Naive thymus-derived CD8-positive, alpha-beta T cell (primary cell): Measurements from ENCODE around the gene ITGAV. TPM values are rescaled to one million over a fixed set of nuclear protein-coding genes. Genes with fewer than 3 reads are reported as not detected.

Source experiments
- ATAC-seq, 2 donors: fragments of 150-1000 bp; cut with Tn5 transposase in 1 of 2; sonication (Bioruptor Pico), chemical (Tn5 transposase) in 1 of 2; 1 replicate in 1 of 2; 2 replicates in 1 of 2; pipeline ENCODE4 v1.10.0; 2021; ENCODE audit warnings: mild to moderate bottlenecking in 2 of 2, moderate library complexity in 2 of 2
- POLR2A ChIA-PET: fragments of 350-600 bp; sonication (Branson Sonifier 250); formaldehyde crosslinking; loops from one replicate; lab custom pipeline; 2021; ENCODE audit warnings: antibody characterized with exemption; lab: Charles Lee
- DNase-seq, 10 donors: peaks; one replicate each; pipeline versions ENCODE4 v3.0.0 to v3.0.0-alpha.2; 2020 to 2022
- H3K27ac Mint-ChIP-seq, 10 donors: one replicate each; pipeline ENCODE4 v1.8.0; 2020 to 2022; ENCODE audit warnings: mild to moderate bottlenecking in 10 of 10, mixed read lengths in 10 of 10, moderate library complexity in 4 of 10, inconsistent platforms in 1 of 10
- H3K27me3 Mint-ChIP-seq, 5 donors: one replicate each; pipeline ENCODE4 v1.8.0; 2021 to 2022; ENCODE audit warnings: mixed read lengths in 5 of 5
- H3K36me3 Mint-ChIP-seq, 3 donors: one replicate each; pipeline ENCODE4 v1.8.0; 2020 to 2022; ENCODE audit warnings: mixed read lengths in 3 of 3, mild to moderate bottlenecking in 2 of 3, inconsistent platforms in 1 of 3
- H3K4me1 Mint-ChIP-seq, 4 donors: one replicate each; pipeline ENCODE4 v1.8.0; 2021 to 2022; ENCODE audit warnings: mixed read lengths in 4 of 4
- H3K4me3 Mint-ChIP-seq, 10 donors: one replicate each; pipeline ENCODE4 v1.8.0; 2020 to 2022; ENCODE audit warnings: mild to moderate bottlenecking in 10 of 10, mixed read lengths in 10 of 10, moderate library complexity in 6 of 10, inconsistent platforms in 1 of 10
- H3K9me3 Mint-ChIP-seq, 9 donors: one replicate each; pipeline ENCODE4 v1.8.0; 2020 to 2022; ENCODE audit warnings: mixed read lengths in 9 of 9, mild to moderate bottlenecking in 3 of 9, inconsistent platforms in 1 of 9, moderate library complexity in 1 of 9
- polyA plus RNA-seq, 3 donors: library from polyadenylated mRNA; unstranded; fragments of 300-500 nt; fragmentation: Illumina TruSeq; gene quantifications; one replicate each; pipeline ENCODE4 v1.2.3, GENCODE V29; 2021
- total RNA-seq, 8 experiments: library from RNA in 2 of 8; stranded (reverse) in 2 of 8; gene quantifications; one replicate each; pipeline ENCODE4 v1.2.3 and lab custom pipeline; 2021 to 2026

Gene ITGAV
- 1 to 10 TPM; 5.0 to 8.1 TPM for total RNA-seq
- polyA plus RNA-seq: under 1 TPM; 0.25 to 0.66 (median 0.35) TPM
- 4.4 to 30.7 (median 25.0) reads per million in 6 experiments for total RNA-seq (lab: John Stamatoyannopoulos, UW)

GRCh38 chr2:186589612-186590349 is at the start of gene ITGAV:
TSS of gene ITGAV (plus strand) at chr2:186590056. CDS start at chr2:186590339, 283 bp downstream.
- Mint-ChIP-seq H3K4me1 (peaks cover 10 to 43% (median 28%) of the 10 kb centered on the region in 4 donors), H3K4me3 (peak within 1 kb of the TSS; percentile 78 to 98 (median 94)), H3K36me3 (no peaks in the 10 kb centered on the region), H3K9me3 (no peaks in the 10 kb centered on the region), H3K27ac (peak within 1 kb of the TSS; percentile 35 to 91 (median 86)), H3K27me3 (peaks cover 2 to 11% (median 4%) of the 10 kb centered on the region in 5 donors)
- DNase-seq (peak; percentile 57 to 89 (median 76)), ATAC-seq (peak; percentile 91 to 92)
- POLR2A ChIA-PET: interaction anchor here (0.6 to 1.9 kb wide), 6 partner anchors 10 to 108 kb away, joined by 3 to 19 read pairs (median 4); partner anchors contain the start of gene ZC3H15

DNA sequence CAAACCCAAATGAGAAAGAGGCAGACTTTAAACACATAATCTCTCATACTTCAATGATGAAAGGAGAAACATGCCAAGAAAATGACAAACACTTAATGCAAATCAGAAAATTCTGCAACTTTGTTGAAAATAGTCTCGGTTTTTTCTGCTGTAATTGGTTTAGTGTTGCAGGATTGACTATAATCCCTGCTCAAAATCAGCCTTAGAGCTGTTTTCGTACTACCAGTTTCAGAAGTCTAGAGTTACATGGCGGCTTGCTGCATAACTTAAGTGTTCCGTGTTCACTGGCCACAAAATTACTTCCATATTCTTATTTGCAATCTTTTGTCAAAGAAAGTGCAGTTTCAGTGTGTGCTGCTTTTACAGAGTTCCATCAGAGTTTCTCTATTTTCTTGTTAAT is 48.9 kb upstream of the ITGAV start:
- Mint-ChIP-seq H3K27ac (no peak overlapping the region), H3K4me1 (no peaks in the 10 kb centered on the region), H3K36me3 (no peaks in the 10 kb centered on the region), H3K9me3 (no peaks in the 10 kb centered on the region), H3K27me3 (peaks cover 0 to 15% (median 6%) of the 10 kb centered on the region in 5 donors), H3K4me3 (no peak overlapping the region)
- ATAC-seq: no peak
- POLR2A ChIA-PET: interaction anchor here (0.5 kb wide), 1 partner anchor 39 kb away, joined by 3 read pairs; no protein-coding TSS in a partner anchor
- no peak for DNase-seq

DNA sequence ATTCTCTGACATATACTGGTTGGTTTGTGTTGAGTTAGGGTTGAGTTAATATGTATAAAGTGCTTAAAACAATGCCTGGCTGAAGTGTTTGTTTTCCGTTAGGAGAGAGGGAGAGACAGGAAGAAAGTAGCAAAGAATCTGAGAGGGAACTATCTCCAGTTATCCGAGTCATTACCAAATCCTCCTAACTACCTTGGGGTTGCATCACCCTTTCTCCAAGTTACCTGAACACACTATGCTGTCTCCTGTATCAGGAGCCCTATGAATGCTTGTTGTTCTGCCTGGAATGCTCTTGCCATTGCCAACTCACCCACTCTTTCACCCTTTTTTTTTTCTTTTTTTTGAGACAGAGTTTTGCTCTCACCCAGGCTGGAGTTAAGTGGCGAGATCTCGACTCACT is 47.9 kb upstream of the ITGAV start:
- H3K4me3 Mint-ChIP-seq: no peak overlapping the region
- no peak overlapping the region for H3K27ac Mint-ChIP-seq
- no peaks in the 10 kb centered on the region for H3K9me3 Mint-ChIP-seq
- POLR2A ChIA-PET: no interaction called here
- H3K4me1 Mint-ChIP-seq: no peaks in the 10 kb centered on the region
- DNase-seq (no peak), ATAC-seq (no peak)
- H3K36me3 Mint-ChIP-seq: no peaks in the 10 kb centered on the region
- peaks cover 0 to 11% (median 6%) of the 10 kb centered on the region in 5 donors for H3K27me3 Mint-ChIP-seq

DNA sequence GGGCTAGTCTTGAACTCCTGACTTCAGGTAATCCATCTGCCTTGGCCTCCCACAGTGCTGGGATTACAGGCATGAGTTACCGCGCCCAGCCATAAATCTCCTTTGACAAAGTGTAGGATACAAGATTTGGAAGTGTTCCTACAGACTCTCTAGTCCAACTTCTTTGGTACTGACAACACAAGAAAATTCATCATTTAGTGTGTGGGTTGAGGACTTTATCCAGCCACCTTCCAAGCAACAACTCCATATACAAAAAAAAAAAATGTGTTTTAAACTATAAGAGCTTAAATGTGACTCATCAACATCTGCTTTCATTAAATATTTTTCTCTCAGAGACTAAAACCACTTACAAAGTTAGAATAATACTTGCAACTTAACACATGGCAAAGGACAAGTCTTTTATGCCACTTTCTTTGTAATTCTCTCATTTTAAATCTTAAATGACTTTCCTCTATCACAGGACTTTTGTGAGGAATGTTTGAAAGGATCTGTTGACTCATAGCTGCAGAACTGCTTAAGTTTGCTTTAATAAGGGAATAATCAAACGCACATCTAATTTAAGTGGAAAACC is 46.2 kb upstream of the ITGAV start:
- H3K27me3 Mint-ChIP-seq: peaks cover 0 to 11% (median 6%) of the 10 kb centered on the region in 5 donors
- no peak for ATAC-seq
- no peaks in the 10 kb centered on the region for H3K9me3 Mint-ChIP-seq
- H3K4me1 Mint-ChIP-seq: no peaks in the 10 kb centered on the region
- no peak overlapping the region for H3K27ac Mint-ChIP-seq
- H3K36me3 Mint-ChIP-seq: no peaks in the 10 kb centered on the region
- POLR2A ChIA-PET: no interaction called here
- DNase-seq: no peak
- H3K4me3 Mint-ChIP-seq: no peak overlapping the region

GRCh38 chr2:186544255-186544675 is 45.6 kb upstream of the ITGAV start:
- no peak for DNase-seq
- no peak for ATAC-seq
- H3K27me3 Mint-ChIP-seq: peaks cover 0 to 11% (median 6%) of the 10 kb centered on the region in 5 donors
- no peaks in the 10 kb centered on the region for H3K9me3 Mint-ChIP-seq
- H3K4me3 Mint-ChIP-seq: no peak overlapping the region
- H3K36me3 Mint-ChIP-seq: no peaks in the 10 kb centered on the region
- no peak overlapping the region for H3K27ac Mint-ChIP-seq
- H3K4me1 Mint-ChIP-seq: no peaks in the 10 kb centered on the region
- POLR2A ChIA-PET: no interaction called here

GRCh38 chr2:186546846-186547245 is 43.0 kb upstream of the ITGAV start:
- DNase-seq: no peak
- no peak for ATAC-seq
- Mint-ChIP-seq H3K9me3 (no peaks in the 10 kb centered on the region), H3K27me3 (peaks cover 0 to 15% (median 6%) of the 10 kb centered on the region in 5 donors), H3K36me3 (no peaks in the 10 kb centered on the region), H3K4me1 (no peaks in the 10 kb centered on the region), H3K4me3 (no peak overlapping the region), H3K27ac (no peak overlapping the region)
- POLR2A ChIA-PET: no interaction called here

- H3K27me3 Mint-ChIP-seq: peaks cover 0 to 7% (median 6%) of the 10 kb centered on the region in 5 donors
- no peaks in the 10 kb centered on the region for H3K36me3 Mint-ChIP-seq
- no peaks in the 10 kb centered on the region for H3K9me3 Mint-ChIP-seq
- ATAC-seq (no peak), DNase-seq (no peak)
- POLR2A ChIA-PET: no interaction called here
- H3K4me3 Mint-ChIP-seq: no peak overlapping the region
- H3K4me1 Mint-ChIP-seq: no peaks in the 10 kb centered on the region
- no peak overlapping the region for H3K27ac Mint-ChIP-seq
These were observed 38.4 kb upstream of the ITGAV start for GRCh38 chr2:186551323-186552050.

- Mint-ChIP-seq H3K4me3 (no peak overlapping the region), H3K9me3 (no peaks in the 10 kb centered on the region), H3K4me1 (no peaks in the 10 kb centered on the region), H3K27me3 (peaks cover 0 to 7% (median 6%) of the 10 kb centered on the region in 5 donors), H3K36me3 (no peaks in the 10 kb centered on the region), H3K27ac (no peak overlapping the region)
- POLR2A ChIA-PET: no interaction called here
- DNase-seq: no peak
- no peak for ATAC-seq
These were observed 35.4 kb upstream of the ITGAV start for GRCh38 chr2:186554429-186554828.

GRCh38 chr2:186554850-186555671 is 34.8 kb upstream of the ITGAV start:
- Mint-ChIP-seq H3K4me3 (no peak overlapping the region), H3K4me1 (no peaks in the 10 kb centered on the region), H3K27ac (no peak overlapping the region), H3K9me3 (no peaks in the 10 kb centered on the region), H3K36me3 (no peaks in the 10 kb centered on the region), H3K27me3 (peaks cover 0 to 7% (median 6%) of the 10 kb centered on the region in 5 donors)
- POLR2A ChIA-PET: no interaction called here
- no peak for DNase-seq
- no peak for ATAC-seq

DNA sequence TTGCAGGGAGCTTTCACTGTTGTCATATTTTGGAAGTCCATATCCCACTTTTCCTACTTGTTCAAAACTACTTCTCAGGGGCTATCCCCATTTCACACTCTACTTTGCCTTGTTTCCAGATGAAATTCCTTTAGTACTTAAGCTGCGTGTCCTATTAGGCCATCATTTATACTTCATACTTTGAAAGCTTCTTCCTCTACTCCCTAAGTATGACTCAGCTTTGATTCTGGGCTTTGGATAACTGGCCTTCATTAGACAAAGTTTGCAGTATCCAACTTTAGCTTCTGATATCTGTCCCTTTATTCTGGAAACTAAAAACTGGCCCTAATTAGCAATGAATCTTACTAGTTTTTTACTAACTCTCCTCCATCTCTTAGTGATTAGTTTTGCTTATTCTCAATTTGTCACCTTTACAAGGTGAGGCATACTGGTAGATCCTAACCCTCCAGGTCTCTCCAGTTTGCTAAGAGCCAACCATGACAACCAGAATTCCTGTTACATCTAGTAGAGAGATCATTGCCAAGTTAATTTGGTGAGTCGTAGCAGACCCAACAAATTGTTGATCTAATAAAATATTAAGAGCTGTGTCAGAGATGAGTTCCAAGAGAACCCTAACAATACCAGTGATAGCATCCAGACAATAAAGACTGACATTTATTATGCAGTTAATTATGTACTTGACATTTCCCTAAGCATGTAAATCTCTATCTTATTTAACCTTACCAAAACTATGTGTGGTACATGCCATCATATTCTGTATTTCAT is 31.2 kb upstream of the ITGAV start:
- Mint-ChIP-seq H3K9me3 (peaks cover 0 to 14% (median 2%) of the 10 kb centered on the region in 9 donors), H3K27me3 (peaks cover 4 to 17% (median 5%) of the 10 kb centered on the region in 5 donors), H3K4me3 (no peak overlapping the region), H3K4me1 (no peaks in the 10 kb centered on the region), H3K36me3 (peaks cover 0 to 13% (median 0%) of the 10 kb centered on the region in 3 donors), H3K27ac (no peak overlapping the region)
- POLR2A ChIA-PET: no interaction called here
- DNase-seq (no peak), ATAC-seq (no peak)

DNA sequence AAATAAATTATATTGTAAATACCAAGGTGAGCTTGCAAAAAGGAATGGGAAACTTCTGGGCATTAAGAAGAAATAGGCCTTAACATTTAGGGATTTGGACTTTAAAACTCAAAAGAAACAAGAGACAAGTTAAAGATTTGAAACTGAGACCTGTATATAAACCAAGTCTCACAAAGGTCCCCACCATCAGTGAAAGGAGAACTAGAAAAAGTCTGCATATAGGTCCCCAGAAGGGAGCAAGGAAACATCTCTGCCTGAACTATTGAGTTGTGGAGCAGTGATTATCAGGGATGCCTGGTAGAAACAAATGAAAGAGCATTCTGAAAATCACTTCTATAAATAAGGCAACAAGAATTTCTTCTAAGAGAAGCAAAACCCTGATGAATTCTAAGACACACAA is 30.5 kb upstream of the ITGAV start:
- POLR2A ChIA-PET: no interaction called here
- Mint-ChIP-seq H3K4me3 (no peak overlapping the region), H3K27me3 (peaks cover 4 to 23% (median 7%) of the 10 kb centered on the region in 5 donors), H3K36me3 (peaks cover 0 to 13% (median 0%) of the 10 kb centered on the region in 3 donors), H3K9me3 (peaks cover 0 to 17% (median 2%) of the 10 kb centered on the region in 9 donors), H3K27ac (no peak overlapping the region), H3K4me1 (no peaks in the 10 kb centered on the region)
- DNase-seq (no peak), ATAC-seq (no peak)
